Sigmoid colon (tissue), 3 donors: ENCODE results near the gene DYSF.

Experiments used
- CTCF ChIP-seq, 4 experiments: fragments of 450-650 bp in 3 of 4; fragments of 200-600 bp in 1 of 4; IDR thresholded peaks; one replicate each; pipeline ENCODE4 v1.5.1; 2016 to 2019; ENCODE audit warnings: antibody characterized with exemption in 4 of 4, mild to moderate bottlenecking in 3 of 4, moderate library complexity in 2 of 4
- POLR2A ChIP-seq, 2 donors: fragments of 450-650 bp; IDR thresholded peaks; one replicate each; pipeline ENCODE4 v1.6.1; 2016; ENCODE audit warnings: antibody characterized with exemption in 2 of 2, mild to moderate bottlenecking in 2 of 2, moderate library complexity in 2 of 2

- TF ChIP-seq CTCF (IDR thresholded peaks at IDR 0.05) (no peak), POLR2A (IDR thresholded peaks at IDR 0.05) (no peak)
Observed at GRCh38 chr2:71721669-71722068, 268.3 kb downstream of the DYSF start.
